ENCODE results near the gene OR4C11.

OR4C11 gene

GRCh38 chr11:55607545-55607944, at the start of gene OR4C11:
Gene OR4C11 (minus strand): TSS chr11:55607645. CDS start chr11:55604373, 3,272 bp downstream.
- DNase-seq (ENCODE audit: low read depth in 3 of 3): no peak

- no peak for DNase-seq (ENCODE audit: low read depth in 3 of 3)
Measured at GRCh38 chr11:55655096-55655495, 47.7 kb upstream of the OR4C11 start.

- no peak for DNase-seq (ENCODE audit: low read depth in 3 of 3)
Measured at GRCh38 chr11:55652560-55652959, 45.1 kb upstream of the OR4C11 start.

GRCh38 chr11:55648027-55648426, 40.6 kb upstream of the OR4C11 start, which contains the start of gene OR4S2:
Gene OR4S2 (plus strand): TSS chr11:55648327. CDS start chr11:55650904, 2,577 bp downstream.
- DNase-seq (ENCODE audit: low read depth in 3 of 3): no peak

GRCh38 chr11:55634813-55635212, 27.4 kb upstream of the OR4C11 start, which contains the start of gene OR4P4:
Gene OR4P4 (plus strand): TSS chr11:55635113.
- no peak for DNase-seq (ENCODE audit: low read depth in 3 of 3)

GRCh38 chr11:55624531-55624930, 17.1 kb upstream of the OR4C11 start:
- no peak for DNase-seq (ENCODE audit: low read depth in 3 of 3)

GRCh38 chr11:55572548-55572947, 34.9 kb downstream of the OR4C11 start:
- DNase-seq (ENCODE audit: low read depth in 3 of 3): no peak

GRCh38 chr11:55571828-55572227, 35.6 kb downstream of the OR4C11 start, which contains the start of gene OR4C16:
Gene OR4C16 (plus strand): TSS chr11:55572128. CDS start chr11:55572128, 0 bp downstream.
- no peak for DNase-seq (ENCODE audit: low read depth in 3 of 3)

- DNase-seq (ENCODE audit: low read depth in 3 of 3): no peak
Measured at GRCh38 chr11:55554169-55554568, 53.3 kb downstream of the OR4C11 start, which contains the start of gene OR4C15. Gene OR4C15 (plus strand): TSS chr11:55554469. CDS start chr11:55554469, 0 bp downstream.
